Measurements from ENCODE around the gene ZNF678.

DNA sequence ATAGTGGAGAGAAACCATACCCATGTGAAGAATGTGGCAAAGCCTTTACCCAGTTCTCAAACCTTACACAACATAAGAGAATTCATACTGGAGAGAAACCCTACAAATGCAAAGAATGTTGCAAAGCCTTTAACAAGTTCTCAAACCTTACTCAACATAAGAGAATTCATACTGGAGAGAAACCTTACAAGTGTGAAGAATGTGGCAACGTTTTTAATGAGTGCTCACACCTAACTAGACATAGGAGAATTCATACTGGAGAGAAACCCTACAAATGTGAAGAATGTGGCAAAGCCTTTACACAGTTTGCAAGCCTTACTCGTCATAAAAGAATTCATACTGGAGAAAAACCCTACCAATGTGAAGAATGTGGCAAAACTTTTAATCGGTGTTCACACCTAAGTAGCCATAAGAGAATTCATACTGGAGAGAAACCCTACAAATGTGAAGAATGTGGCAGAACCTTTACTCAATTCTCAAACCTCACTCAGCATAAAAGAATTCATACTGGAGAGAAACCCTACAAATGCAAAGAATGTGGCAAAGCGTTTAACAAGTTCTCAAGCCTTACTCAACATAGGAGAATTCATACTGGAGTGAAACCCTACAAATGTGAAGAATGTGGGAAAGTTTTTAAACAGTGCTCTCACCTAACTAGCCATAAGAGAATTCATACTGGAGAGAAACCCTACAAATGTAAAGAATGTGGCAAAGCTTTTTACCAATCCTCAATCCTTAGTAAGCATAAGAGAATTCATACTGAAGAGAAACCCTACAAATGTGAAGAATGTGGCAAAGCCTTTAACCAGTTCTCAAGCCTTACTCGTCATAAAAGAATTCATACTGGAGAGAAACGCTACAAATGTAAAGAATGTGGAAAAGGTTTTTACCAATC is 91.7 kb downstream of the ZNF678 start:
- TF ChIP-seq POLR2A (IDR thresholded peaks at IDR 0.05) (no peak), CTCF (IDR thresholded peaks at IDR 0.05) (no peak)
